K562 (cell line): ENCODE results near the gene AHNAK. TPM values are rescaled to one million over a fixed set of nuclear protein-coding genes. Genes with fewer than 3 reads are reported as not detected.
A peak's percentile ranks its signal among the peaks of the same experiment; 100 is the strongest.

ENCODE experiments used
- AFF1 ChIP-seq, 2 experiments: fragments of 450-650 bp; IDR thresholded peaks; 2 replicates each; pipeline ENCODE4 v1.6.1; 2018; ENCODE audit warnings: mild to moderate bottlenecking in 2 of 2, low read depth in 1 of 2; ENCODE audit not compliant: partially characterized antibody in 2 of 2
- ARID2 ChIP-seq: fragments of 450-650 bp; IDR thresholded peaks from 2 replicates; pipeline ENCODE4 v1.6.1; 2017; ENCODE audit warnings: antibody characterized with exemption, mild to moderate bottlenecking
- BRD4 ChIP-seq: fragments of 200-600 bp; sonication (generic); IDR thresholded peaks from 2 replicates; pipeline ENCODE4 v1.6.1; 2017; ENCODE audit warnings: inconsistent platforms
- C11orf30 ChIP-seq: fragments of 450-650 bp; IDR thresholded peaks from 2 replicates; pipeline ENCODE4 v1.6.1; 2016; ENCODE audit warnings: low read depth, mild to moderate bottlenecking
- FOXP4 ChIP-seq: sonication (generic); formaldehyde crosslinking; IDR thresholded peaks from 2 replicates; pipeline ENCODE4 v1.8.0; 2022; ENCODE audit warnings: mild to moderate bottlenecking, missing genetic modification reagents, borderline replicate concordance
- HMGXB4 ChIP-seq: sonication (generic); formaldehyde crosslinking; IDR thresholded peaks from 2 replicates; pipeline ENCODE4 v1.8.1; 2023; ENCODE audit warnings: mild to moderate bottlenecking, missing genetic modification reagents
- KDM5B ChIP-seq: fragments of 200-600 bp; sonication (generic); IDR thresholded peaks from 2 replicates; pipeline ENCODE4 v1.6.1; 2012; ENCODE audit warnings: low read depth, mild to moderate bottlenecking, moderate library complexity, low read length, control low read depth, inconsistent platforms; ENCODE audit not compliant: insufficient replicate concordance
- KLF1 ChIP-seq: fragments of 450-650 bp; IDR thresholded peaks from 2 replicates; pipeline ENCODE4 v1.6.1; 2016; ENCODE audit warnings: missing genetic modification characterization, missing compliant biosample characterization
- NCOA6 ChIP-seq: fragments of 450-650 bp; IDR thresholded peaks from 2 replicates; pipeline ENCODE4 v1.6.1; 2017; ENCODE audit warnings: mild to moderate bottlenecking
- PREB ChIP-seq: sonication (generic); formaldehyde crosslinking; IDR thresholded peaks from 2 replicates; pipeline ENCODE4 v1.8.1; 2023; ENCODE audit warnings: mild to moderate bottlenecking, missing genetic modification reagents
- SREBF1 ChIP-seq: fragments of 150-350 bp; IDR thresholded peaks from 2 replicates; pipeline ENCODE4 v1.6.1; 2014; ENCODE audit warnings: antibody characterized with exemption, low read depth, low read length, borderline replicate concordance
- TFAP4 ChIP-seq: sonication (generic); formaldehyde crosslinking; IDR thresholded peaks from 2 replicates; pipeline ENCODE4 v1.8.0; 2022; ENCODE audit warnings: missing genetic modification reagents, mild to moderate bottlenecking, moderate library complexity, borderline replicate concordance
- TFE3 ChIP-seq: fragments of 450-650 bp; formaldehyde crosslinking; IDR thresholded peaks from 2 replicates; pipeline ENCODE4 v1.4.0; 2020; ENCODE audit warnings: mild to moderate bottlenecking, mixed read lengths
- ZNF584 ChIP-seq: fragments of 200-800 bp; sonication (Bioruptor generic); IDR thresholded peaks from 2 replicates; pipeline ENCODE4 v1.6.1; 2016; ENCODE audit warnings: low read depth, mild to moderate bottlenecking, missing genetic modification characterization, missing compliant biosample characterization
- polyA plus RNA-seq, 8 experiments: library from polyadenylated mRNA; depleted of rRNA in 4 of 8; stranded (reverse) in 5 of 8; unstranded in 3 of 8; fragments of >200 nt; fragmentation: Nextera tagmentation in 2 of 8; fragmentation: Illumina TruSeq in 1 of 8; extraction: Ambion mirVana in 2 of 8; extraction: Trizol in 1 of 8; gene quantifications; 2 replicates each; pipeline versions ENCODE4 v1.2.1 to v1.2.3, GENCODE V29; 2011 to 2014; ENCODE audit warnings: inconsistent platforms in 1 of 8, missing spikeins in 1 of 8
- total RNA-seq, 7 experiments: library from RNA; depleted of rRNA in 6 of 7; stranded (reverse); fragments of >200 nt in 6 of 7; fragmentation: Illumina TruSeq in 2 of 7; extraction: Trizol in 2 of 7; gene quantifications; 2 replicates each; pipeline versions ENCODE4 v1.2.1 to v1.2.3, GENCODE V29; 2011 to 2021; ENCODE audit warnings: low replicate concordance in 1 of 7

AHNAK gene
- total and polyA plus RNA-seq, 9 of the 15 experiments (the other 6 are each of a cell fraction or from before 2014, with no cell fraction given) = 1.5 to 89.7 (median 45.0) TPM

GRCh38 chr11:62544581-62545436 lies 1.8 kb downstream of the AHNAK start (continued):
- 0 out of 2 replicates have a peak, but pooled peaks have one; percentile 49 for TF ChIP-seq ZNF584 (CRISPR knock-in tag)
- no peak for TF ChIP-seq TFE3 (CRISPR knock-in tag)
- TF ChIP-seq FOXP4 = peak; percentile 86
- no peak for TF ChIP-seq AFF1 (IDR thresholded peaks at IDR 0.05; ENCODE audit: low read depth in 1 of 2, partially characterized antibody in 2 of 2)
- TF ChIP-seq SREBF1 = no peak
- TF ChIP-seq HMGXB4 (CRISPR knock-in tag) = no peak
- TF ChIP-seq KLF1 = no peak
- no peak for TF ChIP-seq NCOA6
- TF ChIP-seq KDM5B = peak; percentile 24
- no peak for TF ChIP-seq BRD4
- TF ChIP-seq C11orf30 = no peak
- no peak for TF ChIP-seq PREB
- TF ChIP-seq ARID2 = no peak
- TF ChIP-seq TFAP4 (CRISPR knock-in tag) = 0 out of 2 replicates have a peak, but pooled peaks have one; percentile 4
